Activated T-helper 17 cell treated with anti-CD3 and anti-CD28 coated beads, Interleukin-2, amount 50 U/mL, for 72 hours (primary cell): ENCODE results near the gene RABL2B. TPM values are rescaled to one million over a fixed set of nuclear protein-coding genes. Genes with fewer than 3 reads are reported as not detected.

ENCODE experiments used
- ATAC-seq: fragments of 150-1000 bp; cut with Tn5 transposase; replicated peaks from 2 replicates; pipeline ENCODE4 v1.10.0; 2021; ENCODE audit warnings: mild to moderate bottlenecking, moderate library complexity
- H3K27ac Mint-ChIP-seq: one replicate; pipeline ENCODE4 v1.8.0; 2022; ENCODE audit warnings: mixed read lengths
- H3K27me3 Mint-ChIP-seq: one replicate; pipeline ENCODE4 v1.8.0; 2022; ENCODE audit warnings: mixed read lengths
- H3K36me3 Mint-ChIP-seq: one replicate; pipeline ENCODE4 v1.8.0; 2022; ENCODE audit warnings: low read depth, mild to moderate bottlenecking, mixed read lengths
- H3K4me1 Mint-ChIP-seq: one replicate; pipeline ENCODE4 v1.8.0; 2022; ENCODE audit warnings: mixed read lengths
- H3K4me3 Mint-ChIP-seq: one replicate; pipeline ENCODE4 v1.8.0; 2022; ENCODE audit warnings: mild to moderate bottlenecking, mixed read lengths
- H3K9me3 Mint-ChIP-seq: one replicate; pipeline ENCODE4 v1.8.0; 2022; ENCODE audit warnings: mixed read lengths
- total RNA-seq, 2 donors: library from RNA; stranded (reverse); gene quantifications; one replicate each; pipeline ENCODE4 v1.2.3, GENCODE V29; 2022

RABL2B gene
- total RNA-seq, 2 donors from 2014 or later, result 17.6 to 20.1 TPM

- Mint-ChIP-seq H3K36me3 (no peaks in the 10 kb centered on the region), H3K27ac (no peak overlapping the region), H3K9me3 (no peaks in the 10 kb centered on the region), H3K27me3 (peaks cover 5% of the 10 kb centered on the region), H3K4me3 (no peak overlapping the region), H3K4me1 (no peaks in the 10 kb centered on the region)
- no peak for ATAC-seq
These were observed 62.1 kb downstream of the RABL2B start for GRCh38 chr22:50721257-50721844.

- Mint-ChIP-seq H3K4me3 (no peak overlapping the region), H3K4me1 (no peaks in the 10 kb centered on the region), H3K27ac (no peak overlapping the region), H3K27me3 (peaks cover 8% of the 10 kb centered on the region), H3K9me3 (no peaks in the 10 kb centered on the region), H3K36me3 (no peaks in the 10 kb centered on the region)
- no peak for ATAC-seq
These were observed 62.9 kb downstream of the RABL2B start for GRCh38 chr22:50720301-50721256.

GRCh38 chr22:50719814-50720300 is 63.6 kb downstream of the RABL2B start:
- Mint-ChIP-seq H3K9me3 (no peaks in the 10 kb centered on the region), H3K4me1 (no peaks in the 10 kb centered on the region), H3K27me3 (peaks cover 8% of the 10 kb centered on the region), H3K4me3 (no peak overlapping the region), H3K27ac (no peak overlapping the region), H3K36me3 (no peaks in the 10 kb centered on the region)
- no peak for ATAC-seq

- H3K4me1 Mint-ChIP-seq, result no peaks in the 10 kb centered on the region
- no peaks in the 10 kb centered on the region for H3K9me3 Mint-ChIP-seq
- no peak for ATAC-seq
- H3K36me3 Mint-ChIP-seq, result no peaks in the 10 kb centered on the region
- no peak overlapping the region for H3K27ac Mint-ChIP-seq
- no peak overlapping the region for H3K4me3 Mint-ChIP-seq
- H3K27me3 Mint-ChIP-seq, result peaks cover 8% of the 10 kb centered on the region
These were observed 65.1 kb downstream of the RABL2B start for GRCh38 chr22:50718352-50718709.

GRCh38 chr22:50717709-50718351 is 65.6 kb downstream of the RABL2B start:
- H3K36me3 Mint-ChIP-seq, result no peaks in the 10 kb centered on the region
- H3K27me3 Mint-ChIP-seq, result peaks cover 8% of the 10 kb centered on the region

More at GRCh38 chr22:50717709-50718351, 65.6 kb downstream of the RABL2B start:
- H3K4me1 Mint-ChIP-seq, result no peaks in the 10 kb centered on the region
- no peaks in the 10 kb centered on the region for H3K9me3 Mint-ChIP-seq
- no peak overlapping the region for H3K4me3 Mint-ChIP-seq
- H3K27ac Mint-ChIP-seq, result peak overlapping the region; percentile 25
- no peak for ATAC-seq

Other genes starting within 250 kb of the RABL2B start
- 1 to 10 TPM; 4.2 to 4.4 TPM for gene KLHDC7B, start 237.7 kb downstream of the RABL2B start, total RNA-seq
- gene SYCE3, start 220.7 kb downstream of the RABL2B start, total RNA-seq, result 1 to 10 TPM in 1 of 2 donors, under 1 TPM in 1; 0.65 to 2.3 TPM
- gene CPT1B, start 205.2 kb downstream of the RABL2B start, total RNA-seq, result 10 to 100 TPM; 57.3 to 62.8 TPM
- gene CHKB, start 200.8 kb downstream of the RABL2B start, total RNA-seq, result 10 to 100 TPM; 72.3 to 86.2 TPM
- under 1 TPM; 0.50 to 0.65 TPM for gene MAPK8IP2, start 182.8 kb downstream of the RABL2B start, total RNA-seq
- 10 to 100 TPM; 23.6 to 28.3 TPM for gene ARSA, start 155.5 kb downstream of the RABL2B start, total RNA-seq
- gene SHANK3, start 110.8 kb downstream of the RABL2B start, total RNA-seq, result under 1 TPM in 1 of 2 donors, not detected in 1; 0.19 TPM
- gene ACR, start 45.4 kb downstream of the RABL2B start, total RNA-seq, result not detected